Measurements from ENCODE around the gene SPTLC1.
"Not testable (repeated sequence)": the region's sequence is repeated elsewhere in the genome, so short reads cannot be mapped to it uniquely, and the experiment has no call there.

SPTLC1 gene

GRCh38 chr9:92029553-92029952, 85.7 kb downstream of the SPTLC1 start:
- DNase-seq = no peak

GRCh38 chr9:92026206-92027002, 88.8 kb downstream of the SPTLC1 start:
- no peak for DNase-seq

- not testable (repeated sequence) for DNase-seq
Measured at GRCh38 chr9:92021785-92022541, 93.2 kb downstream of the SPTLC1 start.

- no peak for DNase-seq
Measured at GRCh38 chr9:92019658-92020057, 95.6 kb downstream of the SPTLC1 start.

- no peak for DNase-seq
Measured at GRCh38 chr9:92010705-92011536, 104.3 kb downstream of the SPTLC1 start.

- not testable (repeated sequence) for DNase-seq
Measured at GRCh38 chr9:92010253-92010652, 105.0 kb downstream of the SPTLC1 start.

GRCh38 chr9:92008041-92008440, 107.2 kb downstream of the SPTLC1 start:
- no peak for DNase-seq

- DNase-seq = no peak
Measured at GRCh38 chr9:92004045-92004392, 111.2 kb downstream of the SPTLC1 start.

- no peak for DNase-seq
Measured at GRCh38 chr9:92003308-92004044, 111.7 kb downstream of the SPTLC1 start.

GRCh38 chr9:92001948-92002347, 113.3 kb downstream of the SPTLC1 start:
- not testable (repeated sequence) for DNase-seq

GRCh38 chr9:92001244-92001643, 114.0 kb downstream of the SPTLC1 start:
- no peak for DNase-seq

GRCh38 chr9:91995000-91995655, 120.1 kb downstream of the SPTLC1 start:
- no peak for DNase-seq

GRCh38 chr9:91994422-91994821, 120.8 kb downstream of the SPTLC1 start:
- DNase-seq = no peak

GRCh38 chr9:91992461-91993041, 122.7 kb downstream of the SPTLC1 start:
- DNase-seq = no peak

GRCh38 chr9:91991721-91992341, 123.4 kb downstream of the SPTLC1 start:
- no peak for DNase-seq

- no peak for DNase-seq
Measured at GRCh38 chr9:91986248-91986647, 129.0 kb downstream of the SPTLC1 start.

- DNase-seq = no peak
Measured at GRCh38 chr9:91985692-91986091, 129.5 kb downstream of the SPTLC1 start.
